Measurements from ENCODE around the gene FERMT1.

DNA sequence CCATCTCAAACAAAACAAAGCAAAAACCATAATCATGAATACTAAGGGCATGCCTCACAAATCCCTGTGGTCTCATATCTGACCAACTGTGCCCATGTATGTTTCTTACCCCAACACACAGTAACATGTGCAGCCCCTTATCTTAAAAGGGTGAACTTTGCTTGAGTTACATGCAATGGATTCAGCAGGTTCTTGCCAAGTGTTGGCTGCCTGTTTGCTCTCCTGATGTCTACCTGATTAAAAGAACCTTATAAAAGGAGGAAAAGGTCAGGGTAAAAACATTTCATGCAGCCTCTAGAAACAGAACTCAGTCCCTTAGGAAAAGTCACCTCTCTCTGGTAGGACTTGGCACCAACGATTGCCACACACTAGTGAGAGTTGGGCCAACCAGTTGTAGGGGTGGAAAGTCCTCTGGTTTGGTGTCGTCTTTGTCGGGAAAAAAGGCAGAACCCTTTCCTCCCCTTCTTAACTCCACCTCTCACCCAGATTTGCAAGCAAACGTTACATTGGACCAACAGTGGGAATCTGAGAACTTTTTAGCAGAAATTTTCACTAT lies 55.0 kb downstream of the FERMT1 start:
- no peak for TF ChIP-seq EZH2 (IDR thresholded peaks at IDR 0.05; ENCODE audit: low read length)
- TF ChIP-seq, protein P1, sequence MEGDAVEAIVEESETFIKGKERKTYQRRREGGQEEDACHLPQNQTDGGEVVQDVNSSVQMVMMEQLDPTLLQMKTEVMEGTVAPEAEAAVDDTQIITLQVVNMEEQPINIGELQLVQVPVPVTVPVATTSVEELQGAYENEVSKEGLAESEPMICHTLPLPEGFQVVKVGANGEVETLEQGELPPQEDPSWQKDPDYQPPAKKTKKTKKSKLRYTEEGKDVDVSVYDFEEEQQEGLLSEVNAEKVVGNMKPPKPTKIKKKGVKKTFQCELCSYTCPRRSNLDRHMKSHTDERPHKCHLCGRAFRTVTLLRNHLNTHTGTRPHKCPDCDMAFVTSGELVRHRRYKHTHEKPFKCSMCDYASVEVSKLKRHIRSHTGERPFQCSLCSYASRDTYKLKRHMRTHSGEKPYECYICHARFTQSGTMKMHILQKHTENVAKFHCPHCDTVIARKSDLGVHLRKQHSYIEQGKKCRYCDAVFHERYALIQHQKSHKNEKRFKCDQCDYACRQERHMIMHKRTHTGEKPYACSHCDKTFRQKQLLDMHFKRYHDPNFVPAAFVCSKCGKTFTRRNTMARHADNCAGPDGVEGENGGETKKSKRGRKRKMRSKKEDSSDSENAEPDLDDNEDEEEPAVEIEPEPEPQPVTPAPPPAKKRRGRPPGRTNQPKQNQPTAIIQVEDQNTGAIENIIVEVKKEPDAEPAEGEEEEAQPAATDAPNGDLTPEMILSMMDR (optimal IDR thresholded peaks at IDR 0.05 in 1 of 3, IDR thresholded peaks at IDR 0.05 in 1 of 3, conservative IDR thresholded peaks at IDR 0.05 in 1 of 3; ENCODE audit: extremely low read depth in 1 of 3, insufficient read depth in 2 of 3, low read length in 3 of 3), result no peak

All from keratinocyte (primary cell).